Calu3 (cell line): ENCODE results near the gene ACCS. TPM values are rescaled to one million over a fixed set of nuclear protein-coding genes. Genes with fewer than 3 reads are reported as not detected.

Experiments used
- BruUV-seq: library from RNA; stranded (reverse); fragments of 400-500 nt; replicated peaks from 2 replicates; lab custom pipeline; 2021; lab: Mats Ljungman, UMichigan
- CTCF ChIA-PET: fragments of 300-600 bp; sonication (Branson Sonifier 250); formaldehyde crosslinking; loops from one replicate; lab custom pipeline; 2022; ENCODE audit warnings: antibody characterized with exemption; lab: Charles Lee
- DNase-seq: peaks from one replicate; pipeline ENCODE4 v3.0.0; 2022
- H3K27ac Mint-ChIP-seq: one replicate; pipeline ENCODE4 v1.8.0; 2022; ENCODE audit warnings: mixed read lengths; ENCODE audit not compliant: unreplicated experiment
- H3K27me3 Mint-ChIP-seq: one replicate; pipeline ENCODE4 v1.8.0; 2022; ENCODE audit warnings: mixed read lengths; ENCODE audit not compliant: unreplicated experiment
- H3K36me3 Mint-ChIP-seq: one replicate; pipeline ENCODE4 v1.8.0; 2022; ENCODE audit warnings: mild to moderate bottlenecking, moderate library complexity, mixed read lengths; ENCODE audit not compliant: insufficient read depth, unreplicated experiment
- H3K4me1 Mint-ChIP-seq: one replicate; pipeline ENCODE4 v1.8.0; 2022; ENCODE audit warnings: mild to moderate bottlenecking, low read depth, mixed read lengths; ENCODE audit not compliant: unreplicated experiment
- H3K4me3 Mint-ChIP-seq: one replicate; pipeline ENCODE4 v1.8.0; 2022; ENCODE audit warnings: mild to moderate bottlenecking, low read depth, moderate library complexity, mixed read lengths; ENCODE audit not compliant: unreplicated experiment
- H3K9me3 Mint-ChIP-seq: one replicate; pipeline ENCODE4 v1.8.0; 2022; ENCODE audit warnings: low read depth, mixed read lengths; ENCODE audit not compliant: unreplicated experiment
- CTCF ChIP-seq: fragments of 200-600 bp; IDR thresholded peaks from one replicate; pipeline ENCODE4 v1.8.0; 2022; ENCODE audit warnings: antibody characterized with exemption; ENCODE audit not compliant: unreplicated experiment
- intact Hi-C: fragments of 100-400 bp; cut with micrococcal nuclease; formaldehyde crosslinking; loops from one replicate; pipeline ENCODE4 v1.10.0; 2022; ENCODE audit not compliant: unreplicated experiment
- total RNA-seq: library from RNA; stranded (reverse); gene quantifications from 2 replicates; pipeline ENCODE4 v1.2.3, GENCODE V29; 2022

The ACCS gene
- total RNA-seq, 1 experiment from 2014 or later: 17.9 TPM

- H3K36me3 Mint-ChIP-seq: peaks cover 4% of the 10 kb centered on the region
- no peak for DNase-seq
- CTCF ChIA-PET: no interaction called here
Measured at GRCh38 chr11:44072757-44073658, 6.9 kb downstream of the ACCS start.

GRCh38 chr11:44078794-44079193 is 12.7 kb downstream of the ACCS start:
- Mint-ChIP-seq H3K9me3 (no peaks in the 10 kb centered on the region), H3K36me3 (peaks cover 4% of the 10 kb centered on the region), H3K27ac (no peak overlapping the region), H3K4me1 (no peaks in the 10 kb centered on the region), H3K27me3 (no peaks in the 10 kb centered on the region), H3K4me3 (no peak overlapping the region)
- no peak for DNase-seq
- TF ChIP-seq CTCF: no peak
- CTCF ChIA-PET: interaction anchor here (0.8 kb wide), 1 partner anchor 15 kb away, joined by 4 read pairs; no protein-coding TSS in a partner anchor
- intact Hi-C loops: no loop called here
- BruUV-seq: no TSS peak

More at GRCh38 chr11:44072757-44073658, 6.9 kb downstream of the ACCS start:
- TF ChIP-seq CTCF: no peak
- no TSS peak for BruUV-seq
- no peaks in the 10 kb centered on the region for H3K4me1 Mint-ChIP-seq
- H3K27me3 Mint-ChIP-seq: no peaks in the 10 kb centered on the region
- intact Hi-C loops: no loop called here
- H3K9me3 Mint-ChIP-seq: no peaks in the 10 kb centered on the region
- H3K27ac Mint-ChIP-seq: no peak overlapping the region
- H3K4me3 Mint-ChIP-seq: no peak overlapping the region

GRCh38 chr11:44079376-44079775 is 13.3 kb downstream of the ACCS start:
- intact Hi-C loops: no loop called here
- CTCF ChIA-PET: interaction anchor here (0.8 kb wide), 1 partner anchor 15 kb away, joined by 4 read pairs; no protein-coding TSS in a partner anchor
- Mint-ChIP-seq H3K27ac (no peak overlapping the region), H3K4me1 (no peaks in the 10 kb centered on the region), H3K27me3 (no peaks in the 10 kb centered on the region), H3K9me3 (no peaks in the 10 kb centered on the region), H3K36me3 (peaks cover 4% of the 10 kb centered on the region), H3K4me3 (no peak overlapping the region)
- no peak for TF ChIP-seq CTCF
- DNase-seq: no peak
- BruUV-seq: no TSS peak

GRCh38 chr11:44080951-44081350 is 14.9 kb downstream of the ACCS start:
- DNase-seq: no peak
- Mint-ChIP-seq H3K27ac (no peak overlapping the region), H3K4me3 (no peak overlapping the region), H3K36me3 (peaks cover 4% of the 10 kb centered on the region), H3K4me1 (no peaks in the 10 kb centered on the region), H3K27me3 (no peaks in the 10 kb centered on the region), H3K9me3 (peaks cover 4% of the 10 kb centered on the region)
- intact Hi-C loops: no loop called here
- BruUV-seq: no TSS peak
- CTCF ChIA-PET: no interaction called here
- TF ChIP-seq CTCF: no peak
